GM15510 (cell line): ENCODE measurements around the gene ITCH.

Experiments
- POLR2A ChIP-seq: IDR thresholded peaks from 3 replicates; pipeline ENCODE4 v1.6.1; 2011; ENCODE audit warnings: borderline replicate concordance; ENCODE audit not compliant: insufficient read length; ENCODE audit errors: extremely low read depth

The ITCH gene

GRCh38 chr20:34479627-34480026 is 116.6 kb downstream of the ITCH start:
- no peak for TF ChIP-seq POLR2A

- no peak for TF ChIP-seq POLR2A
Measured at GRCh38 chr20:34485068-34485634, 122.1 kb downstream of the ITCH start.

GRCh38 chr20:34491226-34491931 is 128.3 kb downstream of the ITCH start:
- no peak for TF ChIP-seq POLR2A

GRCh38 chr20:34491932-34492509 is 128.9 kb downstream of the ITCH start:
- TF ChIP-seq POLR2A, result no peak

- no peak for TF ChIP-seq POLR2A
Measured at GRCh38 chr20:34493646-34494045, 130.6 kb downstream of the ITCH start.

- no peak for TF ChIP-seq POLR2A
Measured at GRCh38 chr20:34495307-34495706, 132.2 kb downstream of the ITCH start.

GRCh38 chr20:34495916-34496315 is 132.8 kb downstream of the ITCH start:
- no peak for TF ChIP-seq POLR2A

GRCh38 chr20:34500823-34501222 is 137.8 kb downstream of the ITCH start:
- no peak for TF ChIP-seq POLR2A

GRCh38 chr20:34506480-34506879 is 143.4 kb downstream of the ITCH start:
- no peak for TF ChIP-seq POLR2A

- no peak for TF ChIP-seq POLR2A
Measured at GRCh38 chr20:34507702-34508413, 144.8 kb downstream of the ITCH start.

- no peak for TF ChIP-seq POLR2A
Measured at GRCh38 chr20:34510575-34510974, 147.5 kb downstream of the ITCH start.

GRCh38 chr20:34511891-34512265 is 148.8 kb downstream of the ITCH start:
- TF ChIP-seq POLR2A, result no peak

- TF ChIP-seq POLR2A, result no peak
Measured at GRCh38 chr20:34512266-34512954, 149.3 kb downstream of the ITCH start.

- no peak for TF ChIP-seq POLR2A
Measured at GRCh38 chr20:34512955-34513419, 149.9 kb downstream of the ITCH start.
